ENCODE measurements around the gene HOXA6. TPM values are rescaled to one million over a fixed set of nuclear protein-coding genes. Genes with fewer than 3 reads are reported as not detected.

Gene HOXA6
- polyA plus RNA-seq, 2 donors: 0.19 to 0.69 TPM

DNA sequence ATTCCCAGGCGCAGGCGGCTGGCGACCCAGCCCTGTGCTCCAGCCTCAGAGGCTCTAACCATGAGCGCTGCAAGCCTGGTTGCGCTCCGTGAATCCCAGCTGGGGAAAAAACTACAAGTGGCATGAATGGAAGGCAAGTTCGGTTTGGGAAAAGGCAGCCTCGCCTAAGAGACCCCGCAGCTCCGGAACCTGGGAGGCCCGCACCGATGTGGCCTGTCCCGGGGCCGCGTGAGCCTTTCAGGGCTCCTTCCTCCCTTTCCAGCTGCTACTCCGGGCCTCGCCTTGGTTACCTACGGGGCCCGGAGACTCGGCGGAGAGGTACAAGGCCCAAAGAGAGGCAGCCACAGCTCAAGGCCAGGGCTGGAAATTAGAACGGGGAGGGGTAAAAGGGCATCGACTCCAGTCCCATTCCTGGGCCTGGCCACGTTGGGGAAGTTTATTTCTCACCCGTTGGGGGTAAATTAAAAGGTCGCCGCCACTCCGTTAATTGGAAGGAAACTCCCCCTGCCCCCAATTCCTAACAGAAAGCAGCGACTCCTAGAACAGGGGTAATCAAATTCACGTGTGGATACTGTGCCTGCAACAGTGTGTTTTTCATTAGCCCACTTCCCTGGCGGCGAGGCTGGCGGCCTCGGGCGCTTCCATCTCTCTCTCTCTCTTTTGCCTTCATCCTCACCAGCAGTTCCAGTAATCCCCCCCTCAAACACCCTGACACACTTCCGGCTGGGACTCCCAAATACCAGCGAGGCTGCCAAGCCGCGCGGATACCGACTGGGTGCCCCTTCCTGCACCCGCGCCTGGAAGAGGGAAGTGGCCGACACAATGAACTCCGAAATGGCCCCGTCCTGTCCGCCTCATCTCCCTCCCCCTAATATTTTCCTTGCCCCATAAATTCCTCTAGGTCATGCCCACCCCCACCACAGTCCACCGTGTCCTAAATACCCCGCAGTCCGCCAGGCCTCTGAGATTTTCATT is 19.2 kb upstream of the HOXA6 start:
- H3K27ac ChIP-seq (ENCODE audit: low read depth in 2 of 2, low read length in 1 of 2): no peak overlapping the region
- peaks cover 0 to 2% of the 10 kb centered on the region in 2 donors for H3K4me1 ChIP-seq (ENCODE audit: control insufficient read depth in 2 of 2, insufficient read depth in 2 of 2, low read length in 1 of 2)
- no peak overlapping the region for H3K4me3 ChIP-seq (ENCODE audit: low read depth in 1 of 2, low read length in 2 of 2)
- H3K27me3 ChIP-seq (ENCODE audit: control insufficient read depth in 1 of 2, insufficient read depth in 2 of 2, low read length in 2 of 2): peaks cover 5 to 54% of the 10 kb centered on the region in 2 donors
- no peaks in the 10 kb centered on the region for H3K36me3 ChIP-seq (ENCODE audit: control insufficient read depth in 2 of 2, insufficient read depth in 2 of 2, low read length in 1 of 2)
- peaks cover 0 to 12% of the 10 kb centered on the region in 2 donors for H3K9me3 ChIP-seq (ENCODE audit: control insufficient read depth in 2 of 2, insufficient read depth in 1 of 2, low read depth in 1 of 2, low read length in 1 of 2)
- 16 to 20% methylated on average over 50 of the region's 50 CpGs for WGBS, 2 donors

DNA sequence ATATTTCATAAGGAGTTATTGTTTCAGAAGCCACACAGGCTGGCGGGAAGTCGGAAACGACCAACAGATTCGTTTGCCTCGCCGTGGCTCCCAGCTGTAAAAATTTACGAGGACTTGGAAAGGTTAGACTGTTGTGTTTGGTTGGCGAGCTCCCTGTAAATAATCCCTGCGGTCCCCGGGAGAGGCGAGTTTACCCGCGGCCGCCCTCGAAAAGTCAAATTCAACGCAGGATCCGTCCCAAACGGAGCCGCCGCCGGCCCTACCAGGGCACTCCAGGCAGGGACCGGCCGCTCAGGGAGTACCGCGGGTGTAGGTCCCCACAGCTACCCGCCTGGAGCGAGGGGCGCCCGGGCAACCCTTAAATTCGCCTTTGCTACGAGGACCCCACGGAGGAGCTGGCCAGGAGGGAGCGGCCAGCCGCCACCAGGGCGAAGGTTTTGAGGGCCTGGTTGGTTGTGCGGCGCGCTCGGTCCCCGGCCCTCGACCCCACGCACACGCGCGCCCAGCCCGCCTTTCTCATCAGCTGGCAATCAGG is 18.5 kb upstream of the HOXA6 start:
- H3K4me1 ChIP-seq (ENCODE audit: control insufficient read depth in 2 of 2, insufficient read depth in 2 of 2, low read length in 1 of 2): peaks cover 0 to 2% of the 10 kb centered on the region in 2 donors
- no peaks in the 10 kb centered on the region for H3K36me3 ChIP-seq (ENCODE audit: control insufficient read depth in 2 of 2, insufficient read depth in 2 of 2, low read length in 1 of 2)
- peak overlapping the region in 1 of 2 donors; percentile 10 for H3K4me3 ChIP-seq (ENCODE audit: low read depth in 1 of 2, low read length in 2 of 2)
- H3K9me3 ChIP-seq (ENCODE audit: control insufficient read depth in 2 of 2, insufficient read depth in 1 of 2, low read depth in 1 of 2, low read length in 1 of 2): peaks cover 0 to 12% of the 10 kb centered on the region in 2 donors
- H3K27ac ChIP-seq (ENCODE audit: low read depth in 2 of 2, low read length in 1 of 2): no peak overlapping the region
- H3K27me3 ChIP-seq (ENCODE audit: control insufficient read depth in 1 of 2, insufficient read depth in 2 of 2, low read length in 2 of 2): peaks cover 5 to 52% of the 10 kb centered on the region in 2 donors
- WGBS, 2 donors: 12 to 15% methylated on average over 41 to 46 of the region's 46 CpGs

DNA sequence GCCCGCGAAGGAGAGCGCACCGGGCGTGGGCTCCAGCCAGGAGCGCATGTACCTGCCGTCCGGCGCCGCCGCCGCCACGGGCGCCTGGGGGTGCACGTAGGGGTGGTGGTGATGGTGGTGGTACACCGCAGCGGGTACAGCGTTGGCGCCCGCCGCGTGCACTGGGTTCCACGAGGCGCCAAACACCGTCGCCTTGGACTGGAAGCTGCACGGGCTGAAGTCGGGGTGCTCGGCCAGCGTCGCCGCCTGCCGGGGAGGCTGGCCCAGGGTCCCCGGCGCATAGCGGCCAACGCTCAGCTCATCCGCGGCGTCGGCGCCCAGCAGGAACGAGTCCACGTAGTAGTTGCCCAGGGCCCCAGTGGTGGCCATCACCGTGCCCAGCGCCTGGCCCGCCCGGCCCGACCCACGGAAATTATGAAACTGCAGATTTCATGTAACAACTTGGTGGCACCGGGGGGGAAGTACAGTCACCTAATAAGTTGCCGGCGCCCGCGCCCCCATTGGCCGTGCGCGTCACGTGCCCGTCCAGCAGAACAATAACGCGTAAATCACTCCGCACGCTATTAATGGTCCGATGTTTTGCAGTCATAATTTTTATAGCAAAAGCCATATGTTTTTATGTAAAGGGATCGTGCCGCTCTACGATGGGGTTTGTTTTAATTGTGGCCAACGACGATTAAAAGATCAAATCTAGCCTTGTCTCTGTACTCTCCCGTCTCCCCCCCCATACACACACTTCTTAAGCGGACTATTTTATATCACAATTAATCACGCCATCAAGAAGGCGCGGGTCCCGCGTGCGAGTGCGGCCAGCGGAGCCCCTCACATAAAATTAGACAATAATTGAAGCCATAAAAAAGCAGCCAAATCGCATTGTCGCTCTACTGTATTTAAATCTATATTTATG is 17.8 kb upstream of the HOXA6 start, which contains the start of gene HOXA9:
HOXA9 (minus strand) TSS at position 449 of the 907 bp plus-strand sequence; CDS start at position 369, 80 bp downstream.
- H3K27me3 ChIP-seq (ENCODE audit: control insufficient read depth in 1 of 2, insufficient read depth in 2 of 2, low read length in 2 of 2): peaks cover 5 to 52% of the 10 kb centered on the region in 2 donors

DNA sequence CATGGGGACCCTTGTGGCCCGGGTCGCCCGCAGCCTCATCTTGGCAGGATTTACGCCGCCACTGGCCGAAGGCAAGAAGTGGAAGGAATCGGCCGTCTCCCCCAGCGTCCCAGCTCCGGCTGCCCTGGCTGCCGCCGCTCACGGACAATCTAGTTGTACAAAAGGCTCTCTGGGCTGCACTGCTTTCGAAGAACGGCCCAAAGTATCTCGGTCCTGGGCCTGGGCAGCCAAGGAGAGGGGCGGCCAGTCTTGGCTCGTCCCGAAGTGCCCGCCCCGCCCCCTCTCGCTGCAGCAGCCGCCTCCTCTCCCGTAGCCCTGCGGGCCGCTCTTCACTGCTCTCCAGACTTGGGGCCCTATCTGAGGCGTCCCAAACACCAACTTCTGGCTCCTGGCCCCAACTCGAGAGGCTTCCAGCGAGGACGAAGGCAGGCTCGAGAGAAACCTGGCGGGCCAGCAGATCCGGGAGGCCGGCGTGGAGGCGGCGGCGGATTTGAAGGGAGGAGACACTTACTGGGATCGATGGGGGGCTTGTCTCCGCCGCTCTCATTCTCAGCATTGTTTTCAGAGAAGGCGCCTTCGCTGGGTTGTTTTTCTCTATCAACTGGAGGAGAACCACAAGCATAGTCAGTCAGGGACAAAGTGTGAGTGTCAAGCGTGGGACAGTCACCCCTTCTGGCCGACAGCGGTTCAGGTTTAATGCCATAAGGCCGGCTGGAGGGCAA is 17.0 kb upstream of the HOXA6 start:
- peak overlapping the region; percentile 10 to 12 for H3K4me3 ChIP-seq (ENCODE audit: low read depth in 1 of 2, low read length in 2 of 2)
- peaks cover 0 to 14% of the 10 kb centered on the region in 2 donors for H3K9me3 ChIP-seq (ENCODE audit: control insufficient read depth in 2 of 2, insufficient read depth in 1 of 2, low read depth in 1 of 2, low read length in 1 of 2)
- 13 to 25% methylated on average over 47 of the region's 47 CpGs for WGBS, 2 donors
- peaks cover 2 to 4% of the 10 kb centered on the region in 2 donors for H3K4me1 ChIP-seq (ENCODE audit: control insufficient read depth in 2 of 2, insufficient read depth in 2 of 2, low read length in 1 of 2)
- peaks cover 5 to 44% of the 10 kb centered on the region in 2 donors for H3K27me3 ChIP-seq (ENCODE audit: control insufficient read depth in 1 of 2, insufficient read depth in 2 of 2, low read length in 2 of 2)
- H3K27ac ChIP-seq (ENCODE audit: low read depth in 2 of 2, low read length in 1 of 2): no peak overlapping the region
- no peaks in the 10 kb centered on the region for H3K36me3 ChIP-seq (ENCODE audit: control insufficient read depth in 2 of 2, insufficient read depth in 2 of 2, low read length in 1 of 2)

More for the DNA sequence above, 17.8 kb upstream of the HOXA6 start, which contains the start of gene HOXA9:
- no peaks in the 10 kb centered on the region for H3K36me3 ChIP-seq (ENCODE audit: control insufficient read depth in 2 of 2, insufficient read depth in 2 of 2, low read length in 1 of 2)
- peaks cover 2 to 4% of the 10 kb centered on the region in 2 donors for H3K4me1 ChIP-seq (ENCODE audit: control insufficient read depth in 2 of 2, insufficient read depth in 2 of 2, low read length in 1 of 2)
- 10 to 11% methylated on average over 82 of the region's 82 CpGs for WGBS, 2 donors
- H3K4me3 ChIP-seq (ENCODE audit: low read depth in 1 of 2, low read length in 2 of 2): peak within 1 kb of the TSS; percentile 10 to 18
- no peak within 1 kb of the TSS for H3K27ac ChIP-seq (ENCODE audit: low read depth in 2 of 2, low read length in 1 of 2)
- H3K9me3 ChIP-seq (ENCODE audit: control insufficient read depth in 2 of 2, insufficient read depth in 1 of 2, low read depth in 1 of 2, low read length in 1 of 2): peaks cover 0 to 12% of the 10 kb centered on the region in 2 donors

DNA sequence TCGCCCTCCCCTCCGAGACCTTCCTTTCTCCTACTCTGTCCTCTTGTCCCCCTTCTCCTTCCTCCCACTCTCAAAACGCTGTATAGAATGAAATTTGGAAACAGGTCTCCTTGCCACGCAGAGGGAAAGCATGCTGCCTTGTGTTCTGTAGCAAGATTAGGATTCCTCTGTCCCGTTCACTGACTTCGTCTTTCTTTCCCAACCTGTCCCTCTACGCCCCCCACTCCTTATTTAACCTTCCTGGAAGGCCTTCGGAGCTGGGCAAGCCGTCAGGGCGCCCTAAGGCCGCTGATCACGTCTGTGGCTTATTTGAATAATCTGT is 16.4 kb upstream of the HOXA6 start:
- Histone ChIP-seq H3K27me3 (ENCODE audit: control insufficient read depth in 1 of 2, insufficient read depth in 2 of 2, low read length in 2 of 2) (peaks cover 8 to 41% of the 10 kb centered on the region in 2 donors), H3K4me1 (ENCODE audit: control insufficient read depth in 2 of 2, insufficient read depth in 2 of 2, low read length in 1 of 2) (peaks cover 2 to 4% of the 10 kb centered on the region in 2 donors), H3K27ac (ENCODE audit: low read depth in 2 of 2, low read length in 1 of 2) (no peak overlapping the region), H3K36me3 (ENCODE audit: control insufficient read depth in 2 of 2, insufficient read depth in 2 of 2, low read length in 1 of 2) (no peaks in the 10 kb centered on the region), H3K4me3 (ENCODE audit: low read depth in 1 of 2, low read length in 2 of 2) (no peak overlapping the region), H3K9me3 (ENCODE audit: control insufficient read depth in 2 of 2, insufficient read depth in 1 of 2, low read depth in 1 of 2, low read length in 1 of 2) (peaks cover 0 to 14% of the 10 kb centered on the region in 2 donors)
- WGBS, 2 donors: 49 to 58% methylated on average over 12 of the region's 12 CpGs

DNA sequence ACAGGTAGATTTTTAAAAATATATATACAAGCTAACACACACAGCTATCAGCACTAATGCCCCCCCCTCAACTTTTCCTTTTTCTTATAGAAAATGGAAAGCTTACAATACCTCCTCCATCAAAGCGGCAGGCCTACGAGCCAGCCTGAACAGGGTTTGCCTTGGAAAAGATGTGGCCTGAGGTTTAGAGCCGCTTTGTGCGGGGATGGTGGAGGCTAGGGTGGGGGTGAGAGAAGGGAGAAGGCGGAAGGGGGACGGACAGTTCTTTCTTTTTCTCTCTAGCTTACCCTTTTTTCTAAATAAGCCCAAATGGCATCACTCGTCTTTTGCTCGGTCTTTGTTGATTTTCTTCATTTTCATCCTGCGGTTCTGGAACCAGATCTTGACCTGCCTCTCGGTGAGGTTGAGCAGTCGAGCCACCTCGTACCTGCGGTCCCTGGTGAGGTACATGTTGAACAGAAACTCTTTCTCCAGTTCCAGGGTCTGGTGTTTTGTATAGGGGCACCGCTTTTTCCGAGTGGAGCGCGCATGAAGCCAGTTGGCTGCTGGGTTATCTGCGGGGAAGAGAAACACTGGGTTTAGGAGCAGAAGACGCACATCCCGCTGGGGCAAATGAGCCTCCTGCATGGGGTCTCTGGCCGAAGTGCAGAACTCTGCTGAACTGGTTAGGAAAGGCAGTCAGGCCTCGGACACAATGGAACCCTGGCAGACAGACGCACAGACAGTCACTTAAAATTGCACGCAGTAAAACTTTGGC is 15.9 kb upstream of the HOXA6 start:
- H3K27ac ChIP-seq (ENCODE audit: low read depth in 2 of 2, low read length in 1 of 2): no peak overlapping the region
- H3K36me3 ChIP-seq (ENCODE audit: control insufficient read depth in 2 of 2, insufficient read depth in 2 of 2, low read length in 1 of 2): no peaks in the 10 kb centered on the region
- H3K9me3 ChIP-seq (ENCODE audit: control insufficient read depth in 2 of 2, insufficient read depth in 1 of 2, low read depth in 1 of 2, low read length in 1 of 2): peaks cover 0 to 16% of the 10 kb centered on the region in 2 donors
- 54 to 76% methylated on average over 24 of the region's 24 CpGs for WGBS, 2 donors
- no peak overlapping the region for H3K4me3 ChIP-seq (ENCODE audit: low read depth in 1 of 2, low read length in 2 of 2)
- peaks cover 2 to 4% of the 10 kb centered on the region in 2 donors for H3K4me1 ChIP-seq (ENCODE audit: control insufficient read depth in 2 of 2, insufficient read depth in 2 of 2, low read length in 1 of 2)
- H3K27me3 ChIP-seq (ENCODE audit: control insufficient read depth in 1 of 2, insufficient read depth in 2 of 2, low read length in 2 of 2): peaks cover 7 to 44% of the 10 kb centered on the region in 2 donors

DNA sequence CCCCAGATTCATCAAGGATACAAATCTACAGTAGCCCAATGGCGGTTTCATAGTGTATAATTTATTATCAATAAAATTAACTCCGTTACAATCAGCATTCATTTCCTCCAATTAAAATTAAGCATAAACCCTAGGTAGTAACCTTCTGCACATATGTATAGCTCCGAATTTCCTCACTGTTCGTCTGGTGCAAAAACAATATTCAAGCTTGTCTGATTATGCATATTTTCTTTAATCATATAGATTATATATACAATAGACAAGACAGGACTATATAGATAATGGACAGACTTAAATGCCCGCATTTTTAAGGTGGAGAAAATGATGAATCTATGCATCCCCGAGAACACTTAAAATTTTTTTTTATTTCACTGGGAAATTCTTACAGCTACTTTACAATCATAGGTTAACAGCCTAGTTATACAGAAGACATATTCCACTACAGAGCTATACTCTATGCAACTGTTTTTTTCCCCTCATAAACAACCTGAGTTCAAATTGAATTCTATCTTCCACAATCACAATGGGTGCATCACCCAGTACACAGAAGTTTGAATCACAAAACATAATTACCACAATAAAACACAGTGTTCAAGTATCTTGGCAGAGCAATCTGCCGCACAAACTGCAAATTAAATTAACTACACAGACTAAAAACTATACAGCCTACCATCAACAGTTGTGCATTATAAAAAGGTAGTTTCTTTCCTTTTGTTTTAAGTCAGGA is 15.2 kb upstream of the HOXA6 start:
- Histone ChIP-seq H3K4me3 (ENCODE audit: low read depth in 1 of 2, low read length in 2 of 2) (no peak overlapping the region), H3K36me3 (ENCODE audit: control insufficient read depth in 2 of 2, insufficient read depth in 2 of 2, low read length in 1 of 2) (no peaks in the 10 kb centered on the region), H3K27ac (ENCODE audit: low read depth in 2 of 2, low read length in 1 of 2) (no peak overlapping the region), H3K9me3 (ENCODE audit: control insufficient read depth in 2 of 2, insufficient read depth in 1 of 2, low read depth in 1 of 2, low read length in 1 of 2) (peaks cover 0 to 13% of the 10 kb centered on the region in 2 donors), H3K4me1 (ENCODE audit: control insufficient read depth in 2 of 2, insufficient read depth in 2 of 2, low read length in 1 of 2) (peaks cover 2 to 4% of the 10 kb centered on the region in 2 donors), H3K27me3 (ENCODE audit: control insufficient read depth in 1 of 2, insufficient read depth in 2 of 2, low read length in 2 of 2) (peaks cover 4 to 39% of the 10 kb centered on the region in 2 donors)
- 71 to 81% methylated on average over 7 of the region's 7 CpGs for WGBS, 2 donors

Measured in esophagus (tissue), 2 donors.